Uterus (tissue), 2 donors: Measurements from ENCODE around the gene KDM4F.

Source experiments
- POLR2A ChIP-seq, 2 donors: fragments of 450-650 bp; IDR thresholded peaks; one replicate each; pipeline ENCODE4 v1.6.1; 2016; ENCODE audit warnings: antibody characterized with exemption in 2 of 2, mild to moderate bottlenecking in 1 of 2, moderate library complexity in 1 of 2
- TF ChIP-seq, protein P1 (sequence below), 4 experiments: fragments of 200-600 bp in 2 of 4; fragments of 450-650 bp in 2 of 4; sonication (generic) in 2 of 4; IDR thresholded peaks; one replicate each; pipeline ENCODE4 v1.5.1; 2016 to 2019; ENCODE audit warnings: antibody characterized with exemption in 4 of 4, mild to moderate bottlenecking in 2 of 4, moderate library complexity in 1 of 4

DNA sequence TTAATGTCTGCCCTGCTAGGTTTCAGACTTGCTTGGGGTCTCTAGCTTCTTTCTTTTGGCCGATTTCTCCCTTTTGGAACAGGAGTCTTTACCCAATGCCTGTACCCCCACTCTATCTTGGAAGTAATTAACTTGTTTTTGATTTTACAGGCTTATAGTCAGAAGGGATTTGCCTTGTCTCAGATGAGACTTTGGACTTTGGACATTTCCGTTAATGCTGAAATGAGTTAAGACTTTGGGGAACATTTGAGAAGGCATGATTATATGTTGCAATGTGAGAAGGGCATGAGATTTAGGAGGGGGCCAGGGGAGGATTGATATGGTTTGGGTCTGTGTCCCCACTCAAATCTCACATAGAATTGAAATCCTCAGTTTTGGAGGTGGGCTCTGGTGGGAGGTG lies 5.1 kb downstream of the KDM4F start:
- TF ChIP-seq, protein P1, sequence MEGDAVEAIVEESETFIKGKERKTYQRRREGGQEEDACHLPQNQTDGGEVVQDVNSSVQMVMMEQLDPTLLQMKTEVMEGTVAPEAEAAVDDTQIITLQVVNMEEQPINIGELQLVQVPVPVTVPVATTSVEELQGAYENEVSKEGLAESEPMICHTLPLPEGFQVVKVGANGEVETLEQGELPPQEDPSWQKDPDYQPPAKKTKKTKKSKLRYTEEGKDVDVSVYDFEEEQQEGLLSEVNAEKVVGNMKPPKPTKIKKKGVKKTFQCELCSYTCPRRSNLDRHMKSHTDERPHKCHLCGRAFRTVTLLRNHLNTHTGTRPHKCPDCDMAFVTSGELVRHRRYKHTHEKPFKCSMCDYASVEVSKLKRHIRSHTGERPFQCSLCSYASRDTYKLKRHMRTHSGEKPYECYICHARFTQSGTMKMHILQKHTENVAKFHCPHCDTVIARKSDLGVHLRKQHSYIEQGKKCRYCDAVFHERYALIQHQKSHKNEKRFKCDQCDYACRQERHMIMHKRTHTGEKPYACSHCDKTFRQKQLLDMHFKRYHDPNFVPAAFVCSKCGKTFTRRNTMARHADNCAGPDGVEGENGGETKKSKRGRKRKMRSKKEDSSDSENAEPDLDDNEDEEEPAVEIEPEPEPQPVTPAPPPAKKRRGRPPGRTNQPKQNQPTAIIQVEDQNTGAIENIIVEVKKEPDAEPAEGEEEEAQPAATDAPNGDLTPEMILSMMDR (IDR thresholded peaks at IDR 0.05): no peak
- TF ChIP-seq POLR2A (IDR thresholded peaks at IDR 0.05): no peak
